Gastroesophageal sphincter (tissue), 4 donors: Measurements from ENCODE around the gene KIAA1755. TPM values are rescaled to one million over a fixed set of nuclear protein-coding genes. Genes with fewer than 3 reads are reported as not detected.

Experiments
- ATAC-seq: fragments of 150-250 bp; one replicate; pipeline ENCODE4 v1.9.1; 2016; ENCODE audit warnings: mild to moderate bottlenecking, moderate library complexity
- H3K27ac ChIP-seq, 4 donors: fragments of 200-600 bp; sonication (generic) in 3 of 4; 1 replicate in 3 of 4; 2 replicates in 1 of 4; pipeline ENCODE4 v1.5.1; 2016 to 2019
- H3K27me3 ChIP-seq: fragments of 200-600 bp; sonication (generic); one replicate; pipeline ENCODE4 v1.5.1; 2019
- H3K36me3 ChIP-seq, 2 donors: fragments of 200-600 bp; sonication (generic); one replicate each; pipeline ENCODE4 v1.5.1; 2019; ENCODE audit warnings: control low read depth in 1 of 2
- H3K4me1 ChIP-seq, 3 donors: fragments of 200-600 bp; sonication (generic); 1 replicate in 2 of 3; 2 replicates in 1 of 3; pipeline ENCODE4 v1.5.1; 2016 to 2019; ENCODE audit warnings: control low read depth in 2 of 3
- H3K4me3 ChIP-seq, 2 donors: fragments of 200-600 bp; sonication (generic); one replicate each; pipeline ENCODE4 v1.5.1; 2019; ENCODE audit warnings: mild to moderate bottlenecking in 1 of 2, moderate library complexity in 1 of 2
- H3K9me3 ChIP-seq, 3 donors: fragments of 200-600 bp; sonication (generic); one replicate each; pipeline ENCODE4 v1.5.1; 2017 to 2019; ENCODE audit warnings: control low read depth in 2 of 3
- CTCF ChIP-seq, 4 experiments: fragments of 200-600 bp in 2 of 4; fragments of 450-650 bp in 2 of 4; sonication (generic) in 1 of 4; IDR thresholded peaks; one replicate each; pipeline ENCODE4 v1.5.1; 2017 to 2019; ENCODE audit warnings: antibody characterized with exemption in 4 of 4, mild to moderate bottlenecking in 2 of 4, moderate library complexity in 2 of 4
- EP300 ChIP-seq: sonication (generic); formaldehyde crosslinking; IDR thresholded peaks from one replicate; pipeline ENCODE4 v1.6.1; 2017; ENCODE audit warnings: antibody characterized with exemption, mild to moderate bottlenecking
- POLR2A ChIP-seq, 2 donors: fragments of 450-650 bp; IDR thresholded peaks; one replicate each; pipeline ENCODE4 v1.6.1; 2017; ENCODE audit warnings: antibody characterized with exemption in 2 of 2, mild to moderate bottlenecking in 2 of 2, moderate library complexity in 1 of 2
- POLR2AphosphoS5 ChIP-seq: sonication (generic); formaldehyde crosslinking; IDR thresholded peaks from one replicate; pipeline ENCODE4 v1.6.1; 2017; ENCODE audit warnings: antibody characterized with exemption
- WGBS, 2 donors: methylation state at CpG; one replicate each; pipeline ENCODE4 v1.1.5; 2018; ENCODE audit warnings: low coverage in 1 of 2; 5-methylcytosine and 5-hydroxymethylcytosine counted together
- total RNA-seq, 4 donors: library from RNA; depleted of rRNA; stranded (reverse); fragments of >200 nt; gene quantifications; one replicate each; pipeline ENCODE4 v1.1.0, GENCODE V29; 2016

KIAA1755 gene
- total RNA-seq, 4 donors from 2014 or later, result 5.1 to 19.9 (median 11.5) TPM

GRCh38 chr20:38272961-38273360, 12.4 kb upstream of the KIAA1755 start:
- H3K27ac ChIP-seq, result peak overlapping the region in 2 of 4 donors; percentile 12 to 35
- no peak overlapping the region for H3K4me3 ChIP-seq
- H3K36me3 ChIP-seq, result no peaks in the 10 kb centered on the region
- no peaks in the 10 kb centered on the region for H3K9me3 ChIP-seq
- H3K27me3 ChIP-seq, result peaks cover 16% of the 10 kb centered on the region
- peaks cover 0 to 24% (median 9%) of the 10 kb centered on the region in 3 donors for H3K4me1 ChIP-seq
- no peak for ATAC-seq
- WGBS, 2 donors, result no CpG with 5 or more reads among the region's 2 CpGs
- TF ChIP-seq CTCF (IDR thresholded peaks at IDR 0.05) (no peak), POLR2A (IDR thresholded peaks at IDR 0.05) (no peak), POLR2AphosphoS5 (no peak), EP300 (no peak)

- Histone ChIP-seq H3K27ac (peak overlapping the region in 1 of 4 donors; percentile 12), H3K27me3 (peaks cover 16% of the 10 kb centered on the region), H3K4me1 (peaks cover 0 to 24% (median 9%) of the 10 kb centered on the region in 3 donors), H3K36me3 (no peaks in the 10 kb centered on the region), H3K9me3 (no peaks in the 10 kb centered on the region), H3K4me3 (no peak overlapping the region)
- TF ChIP-seq CTCF (IDR thresholded peaks at IDR 0.05) (no peak), POLR2A (IDR thresholded peaks at IDR 0.05) (no peak), EP300 (no peak), POLR2AphosphoS5 (no peak)
- 100% methylated on average over 1 of the region's 2 CpGs; no CpG with 5 or more reads in 1 of the 2 donors for WGBS, 2 donors
- no peak for ATAC-seq
These were observed 11.9 kb upstream of the KIAA1755 start for GRCh38 chr20:38272398-38272797.

GRCh38 chr20:38271608-38272120, 11.1 kb upstream of the KIAA1755 start:
- Histone ChIP-seq H3K27ac (peak overlapping the region in 2 of 4 donors; percentile 7 to 43), H3K4me1 (peaks cover 0 to 24% (median 9%) of the 10 kb centered on the region in 3 donors), H3K4me3 (no peak overlapping the region), H3K9me3 (no peaks in the 10 kb centered on the region), H3K36me3 (no peaks in the 10 kb centered on the region), H3K27me3 (peaks cover 16% of the 10 kb centered on the region)
- ATAC-seq, result no peak
- WGBS, 2 donors, result 80 to 86% methylated on average over 2 of the region's 2 CpGs
- TF ChIP-seq CTCF (IDR thresholded peaks at IDR 0.05) (no peak), POLR2A (IDR thresholded peaks at IDR 0.05) (no peak), POLR2AphosphoS5 (no peak), EP300 (no peak)

GRCh38 chr20:38270869-38271605, 10.5 kb upstream of the KIAA1755 start:
- peaks cover 0 to 24% (median 9%) of the 10 kb centered on the region in 3 donors for H3K4me1 ChIP-seq
- no peak overlapping the region for H3K4me3 ChIP-seq
- H3K36me3 ChIP-seq, result no peaks in the 10 kb centered on the region
- WGBS, 2 donors, result 31 to 56% methylated on average over 8 to 9 of the region's 10 CpGs
- H3K9me3 ChIP-seq, result no peaks in the 10 kb centered on the region
- no peak for TF ChIP-seq POLR2A (IDR thresholded peaks at IDR 0.05)
- no peak for TF ChIP-seq POLR2AphosphoS5
- peaks cover 16% of the 10 kb centered on the region for H3K27me3 ChIP-seq
- peak overlapping the region in 3 of 4 donors; percentile 34 to 62 (median 51) for H3K27ac ChIP-seq
- ATAC-seq, result peak; percentile 91

GRCh38 chr20:38269715-38270114, 9.2 kb upstream of the KIAA1755 start:
- TF ChIP-seq EP300, result no peak
- no peak for TF ChIP-seq CTCF (IDR thresholded peaks at IDR 0.05)
- no peak for TF ChIP-seq POLR2AphosphoS5
- TF ChIP-seq POLR2A (IDR thresholded peaks at IDR 0.05), result no peak
- peaks cover 16% of the 10 kb centered on the region for H3K27me3 ChIP-seq
- H3K27ac ChIP-seq, result no peak overlapping the region
- peaks cover 0 to 24% (median 9%) of the 10 kb centered on the region in 3 donors for H3K4me1 ChIP-seq
- 73% methylated on average over 5 of the region's 6 CpGs; no CpG with 5 or more reads in 1 of the 2 donors for WGBS, 2 donors
- no peak for ATAC-seq
- no peaks in the 10 kb centered on the region for H3K36me3 ChIP-seq
- H3K9me3 ChIP-seq, result no peaks in the 10 kb centered on the region
- H3K4me3 ChIP-seq, result no peak overlapping the region
